ENCODE measurements around the gene PFN3. TPM values are rescaled to one million over a fixed set of nuclear protein-coding genes. Genes with fewer than 3 reads are reported as not detected.

The PFN3 gene
- polyA plus RNA-seq, 1 donor (not counting 4 experiments of a cell fraction or from before 2014, with no cell fraction given), result not detected

DNA sequence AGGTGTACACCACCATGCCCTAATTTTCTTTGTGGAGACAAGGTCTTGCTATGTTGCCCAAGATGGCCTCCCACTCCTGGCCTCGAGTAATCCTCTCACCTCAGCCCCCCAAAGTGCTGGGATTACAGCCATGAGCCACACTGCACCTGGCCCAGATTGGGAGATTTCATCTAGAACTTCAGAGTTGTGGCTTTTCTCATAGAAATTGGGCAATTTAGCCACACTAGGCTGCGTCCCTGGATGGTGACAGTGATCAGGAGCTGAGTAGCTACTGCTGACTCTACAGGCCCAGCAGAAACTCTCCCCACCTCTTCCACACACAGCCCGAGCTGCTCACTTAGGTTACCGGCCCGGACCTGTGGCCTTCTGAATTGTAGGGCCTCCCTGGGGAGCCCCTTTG lies 7.7 kb downstream of the PFN3 start:
- Histone ChIP-seq H3K9ac (ENCODE audit: control insufficient read depth, extremely low read depth, insufficient read depth, low read length) (no peak overlapping the region), H3K36me3 (ENCODE audit: control insufficient read depth in 2 of 2, extremely low read depth in 1 of 2, insufficient read depth in 2 of 2, low read length in 2 of 2) (no peaks in the 10 kb centered on the region), H3K9me3 (ENCODE audit: control insufficient read depth, low read depth, low read length) (no peaks in the 10 kb centered on the region), H3K9me1 (ENCODE audit: control insufficient read depth, extremely low read depth, insufficient read depth, low read length) (no peaks in the 10 kb centered on the region), H3K4me2 (ENCODE audit: control insufficient read depth, extremely low read depth, insufficient read depth, low read depth, low read length) (no peak overlapping the region), H3K27me3 (ENCODE audit: control insufficient read depth, extremely low read depth, insufficient read depth, low read length) (no peaks in the 10 kb centered on the region), H3K4me3 (ENCODE audit: control insufficient read depth in 2 of 3, extremely low read depth in 1 of 3, insufficient read depth in 2 of 3, low read depth in 1 of 3, low read length in 3 of 3) (no peak overlapping the region), H3K79me2 (ENCODE audit: control insufficient read depth, insufficient read depth, low read length) (no peaks in the 10 kb centered on the region), H4K20me1 (ENCODE audit: control insufficient read depth, extremely low read depth, insufficient read depth, low read length) (peaks cover 2% of the 10 kb centered on the region), H3K4me1 (ENCODE audit: control insufficient read depth, extremely low read depth, insufficient read depth, low read length) (peaks cover 29% of the 10 kb centered on the region), H3K27ac (ENCODE audit: control insufficient read depth, insufficient read depth, low read length) (no peak overlapping the region), H2AFZ (ENCODE audit: control insufficient read depth, low read length) (no peak overlapping the region)
- TF ChIP-seq, protein P1, sequence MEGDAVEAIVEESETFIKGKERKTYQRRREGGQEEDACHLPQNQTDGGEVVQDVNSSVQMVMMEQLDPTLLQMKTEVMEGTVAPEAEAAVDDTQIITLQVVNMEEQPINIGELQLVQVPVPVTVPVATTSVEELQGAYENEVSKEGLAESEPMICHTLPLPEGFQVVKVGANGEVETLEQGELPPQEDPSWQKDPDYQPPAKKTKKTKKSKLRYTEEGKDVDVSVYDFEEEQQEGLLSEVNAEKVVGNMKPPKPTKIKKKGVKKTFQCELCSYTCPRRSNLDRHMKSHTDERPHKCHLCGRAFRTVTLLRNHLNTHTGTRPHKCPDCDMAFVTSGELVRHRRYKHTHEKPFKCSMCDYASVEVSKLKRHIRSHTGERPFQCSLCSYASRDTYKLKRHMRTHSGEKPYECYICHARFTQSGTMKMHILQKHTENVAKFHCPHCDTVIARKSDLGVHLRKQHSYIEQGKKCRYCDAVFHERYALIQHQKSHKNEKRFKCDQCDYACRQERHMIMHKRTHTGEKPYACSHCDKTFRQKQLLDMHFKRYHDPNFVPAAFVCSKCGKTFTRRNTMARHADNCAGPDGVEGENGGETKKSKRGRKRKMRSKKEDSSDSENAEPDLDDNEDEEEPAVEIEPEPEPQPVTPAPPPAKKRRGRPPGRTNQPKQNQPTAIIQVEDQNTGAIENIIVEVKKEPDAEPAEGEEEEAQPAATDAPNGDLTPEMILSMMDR (optimal IDR thresholded peaks at IDR 0.05 in 1 of 3, IDR thresholded peaks at IDR 0.05 in 1 of 3, conservative IDR thresholded peaks at IDR 0.05 in 1 of 3; ENCODE audit: extremely low read depth in 1 of 3, insufficient read depth in 2 of 3, low read length in 3 of 3), result no peak
- no peak for TF ChIP-seq EZH2 (IDR thresholded peaks at IDR 0.05; ENCODE audit: low read length)
- DNase-seq (ENCODE audit: low read depth, low spot score) (no peak), FAIRE-seq (no peak)
- dilution Hi-C loops (cut with MboI; ENCODE audit: extremely low pct_ligation_motif_present, low sequenced_read_pairs), result no loop called here

- no peak overlapping the region for H2AFZ ChIP-seq (ENCODE audit: control insufficient read depth, low read length)
- no peaks in the 10 kb centered on the region for H3K36me3 ChIP-seq (ENCODE audit: control insufficient read depth in 2 of 2, extremely low read depth in 1 of 2, insufficient read depth in 2 of 2, low read length in 2 of 2)
- peak overlapping the region in 1 of 3 experiments; percentile 40 for H3K4me3 ChIP-seq (ENCODE audit: control insufficient read depth in 2 of 3, extremely low read depth in 1 of 3, insufficient read depth in 2 of 3, low read depth in 1 of 3, low read length in 3 of 3)
- no peaks in the 10 kb centered on the region for H3K27me3 ChIP-seq (ENCODE audit: control insufficient read depth, extremely low read depth, insufficient read depth, low read length)
- TF ChIP-seq, protein P1 (optimal IDR thresholded peaks at IDR 0.05 in 1 of 3, IDR thresholded peaks at IDR 0.05 in 1 of 3, conservative IDR thresholded peaks at IDR 0.05 in 1 of 3; ENCODE audit: extremely low read depth in 1 of 3, insufficient read depth in 2 of 3, low read length in 3 of 3), result peak in 2 of 3 experiments; percentile 97 to 98
- no peak for TF ChIP-seq EZH2 (IDR thresholded peaks at IDR 0.05; ENCODE audit: low read length)
- H3K79me2 ChIP-seq (ENCODE audit: control insufficient read depth, insufficient read depth, low read length), result no peaks in the 10 kb centered on the region
- H3K9ac ChIP-seq (ENCODE audit: control insufficient read depth, extremely low read depth, insufficient read depth, low read length), result peak overlapping the region; percentile 76
- peak; percentile 78 for FAIRE-seq
- peak overlapping the region; percentile 80 for H3K4me2 ChIP-seq (ENCODE audit: control insufficient read depth, extremely low read depth, insufficient read depth, low read depth, low read length)
- DNase-seq (ENCODE audit: low read depth, low spot score), result no peak
- no peaks in the 10 kb centered on the region for H3K9me3 ChIP-seq (ENCODE audit: control insufficient read depth, low read depth, low read length)
- H3K9me1 ChIP-seq (ENCODE audit: control insufficient read depth, extremely low read depth, insufficient read depth, low read length), result no peaks in the 10 kb centered on the region
- H3K4me1 ChIP-seq (ENCODE audit: control insufficient read depth, extremely low read depth, insufficient read depth, low read length), result peaks cover 34% of the 10 kb centered on the region
- peak overlapping the region; percentile 91 for H3K27ac ChIP-seq (ENCODE audit: control insufficient read depth, insufficient read depth, low read length)
- dilution Hi-C loops (cut with MboI; ENCODE audit: extremely low pct_ligation_motif_present, low sequenced_read_pairs), result no loop called here
- H4K20me1 ChIP-seq (ENCODE audit: control insufficient read depth, extremely low read depth, insufficient read depth, low read length), result peaks cover 2% of the 10 kb centered on the region
Measured at GRCh38 chr5:177390363-177391300, 9.8 kb downstream of the PFN3 start.

Data from keratinocyte (primary cell).